HG03108 (cell line): ENCODE measurements around the gene ZNF155.

ENCODE experiments used
- ATAC-seq: cut with Tn5 transposase; IDR thresholded peaks from one replicate; pipeline ENCODE4 v1.9.1; 2021; ENCODE audit warnings: moderate library complexity; ENCODE audit not compliant: unreplicated experiment

ZNF155 gene

DNA sequence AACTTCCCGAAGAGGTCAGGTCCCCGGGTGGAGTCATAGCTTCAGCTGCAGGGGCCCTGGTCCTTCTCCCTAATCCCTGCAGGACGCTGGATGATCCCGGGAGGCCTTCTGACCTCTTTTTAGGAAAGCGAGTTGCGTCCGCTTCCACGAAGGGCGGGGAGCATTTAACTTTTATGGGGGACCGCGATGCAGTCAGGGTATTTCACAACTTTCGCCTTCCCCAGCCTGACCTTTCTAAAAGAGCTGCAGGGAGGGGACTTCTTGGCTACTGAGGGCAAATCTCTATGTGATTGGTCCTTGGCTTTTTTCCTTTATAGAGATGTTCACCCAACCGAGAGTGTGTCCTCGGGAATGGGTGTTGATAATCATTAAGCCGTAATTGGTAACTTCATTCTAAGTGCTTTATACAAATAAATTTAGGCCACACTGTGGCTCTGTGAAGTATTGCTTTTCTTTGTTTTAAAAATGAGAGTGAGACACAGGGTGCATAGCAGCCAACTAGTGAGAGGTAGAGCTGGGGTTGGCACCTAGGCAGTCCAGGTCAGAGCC, 19.5 kb downstream of the ZNF155 start:
- no peak for ATAC-seq

- ATAC-seq, result no peak
Observed at GRCh38 chr19:44005973-44006372, 22.0 kb downstream of the ZNF155 start.

DNA sequence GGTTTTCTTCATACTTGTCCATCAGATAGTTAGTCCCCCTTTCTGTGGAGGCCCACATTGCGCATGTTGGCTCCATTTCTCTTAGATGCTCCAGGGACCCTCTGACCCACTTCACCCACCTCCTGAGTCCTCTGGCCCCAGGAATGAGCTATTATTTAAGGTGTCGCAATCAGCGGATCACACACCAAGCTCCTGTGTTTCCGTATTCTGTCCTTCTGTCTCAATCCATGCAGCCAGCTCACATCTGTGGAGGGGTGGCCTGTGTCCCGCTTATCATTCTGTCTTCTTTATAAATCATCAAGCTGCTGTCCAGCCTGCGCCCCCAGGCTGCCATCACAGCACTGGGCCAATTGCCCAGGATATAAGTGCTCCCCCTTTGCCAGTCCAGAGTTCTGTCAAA, 23.5 kb downstream of the ZNF155 start:
- ATAC-seq, result no peak

GRCh38 chr19:44010468-44010867, 26.5 kb downstream of the ZNF155 start:
- ATAC-seq, result no peak

GRCh38 chr19:44019498-44019897, 35.5 kb downstream of the ZNF155 start:
- no peak for ATAC-seq

- no peak for ATAC-seq
Observed at GRCh38 chr19:44021221-44021620, 37.2 kb downstream of the ZNF155 start.

DNA sequence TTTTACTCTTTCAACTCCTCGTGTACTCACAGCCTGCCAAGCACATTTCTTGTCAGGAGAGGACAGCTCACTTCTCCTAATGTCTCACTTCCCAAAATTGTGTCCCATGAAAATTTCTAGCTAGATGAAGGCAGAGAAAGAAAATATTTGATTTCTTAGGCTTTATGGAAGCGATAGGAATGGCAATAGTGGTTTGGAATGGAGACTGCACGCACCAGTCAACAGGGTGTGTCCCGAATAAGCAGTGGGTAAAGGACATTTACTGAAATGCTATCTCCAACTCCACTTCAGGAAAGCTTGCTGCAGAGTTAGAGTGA, 40.9 kb downstream of the ZNF155 start:
- ATAC-seq, result no peak

DNA sequence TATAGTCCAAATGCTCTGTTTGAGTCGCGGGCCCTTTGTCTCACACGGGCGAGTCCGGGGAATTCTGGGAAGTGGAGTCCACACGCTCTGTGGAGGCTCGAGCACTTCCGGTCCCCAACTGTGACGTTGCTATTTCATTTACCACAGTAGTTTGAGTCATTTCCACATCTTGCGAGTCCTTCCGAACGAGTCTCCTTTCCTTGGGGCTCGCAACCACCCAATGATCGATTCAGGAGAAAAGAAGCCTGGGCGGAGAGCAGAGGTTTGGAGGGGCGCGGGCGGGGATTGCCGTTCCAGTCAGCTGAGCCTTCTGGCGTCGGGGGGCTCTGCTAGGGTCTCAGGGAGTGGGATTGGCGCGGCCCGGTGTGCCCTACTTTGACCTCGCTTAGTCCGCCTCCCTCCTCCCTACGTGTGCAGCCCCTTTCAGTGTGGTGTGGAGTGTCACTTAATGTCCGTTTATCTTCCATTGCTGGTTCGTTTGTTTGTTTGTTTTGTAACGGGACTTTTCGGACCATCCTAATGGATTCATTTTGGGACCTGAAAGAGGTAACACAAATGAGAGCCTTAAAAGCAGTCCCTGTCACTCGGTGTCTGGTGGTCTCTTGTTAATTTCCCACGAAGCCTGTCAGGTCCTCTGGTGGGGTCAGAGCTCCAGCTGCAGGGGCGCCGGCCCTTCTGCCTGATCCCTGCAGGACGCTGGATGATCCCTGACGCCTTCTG, 41.4 kb downstream of the ZNF155 start, which contains the start of gene ZNF222:
Gene ZNF222 (plus strand): TSS at position 163 of the 720 bp plus-strand sequence. CDS start 58 bp downstream, at position 221.
- peak; percentile 89 for ATAC-seq

GRCh38 chr19:44026622-44027021, 42.6 kb downstream of the ZNF155 start:
- ATAC-seq, result no peak

DNA sequence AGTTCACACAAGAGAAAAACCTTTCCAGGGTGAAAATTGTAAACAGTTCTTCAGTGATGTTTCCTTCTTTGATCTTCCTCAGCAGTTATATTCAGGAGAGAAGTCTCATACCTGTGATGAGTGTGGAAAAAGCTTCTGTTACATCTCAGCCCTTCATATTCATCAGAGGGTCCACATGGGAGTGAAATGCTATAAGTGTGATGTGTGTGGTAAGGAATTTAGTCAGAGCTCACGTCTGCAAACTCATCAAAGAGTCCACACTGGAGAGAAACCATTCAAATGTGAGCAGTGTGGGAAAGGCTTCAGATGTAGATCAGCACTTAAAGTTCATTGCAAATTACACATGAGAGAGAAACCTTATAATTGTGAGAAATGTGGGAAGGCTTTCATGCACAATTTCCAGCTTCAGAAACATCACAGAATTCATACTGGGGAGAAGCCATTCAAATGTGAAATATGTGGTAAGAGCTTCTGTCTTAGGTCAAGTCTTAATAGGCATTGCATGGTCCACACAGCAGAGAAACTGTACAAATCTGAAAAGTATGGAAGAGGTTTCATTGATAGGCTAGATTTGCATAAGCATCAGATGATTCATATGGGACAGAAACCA, 48.1 kb downstream of the ZNF155 start:
- no peak for ATAC-seq

- no peak for ATAC-seq
Observed at GRCh38 chr19:44042147-44042546, 58.2 kb downstream of the ZNF155 start.
